CD4-positive, alpha-beta T cell treated with Interleukin-17A for 4 hours (primary cell): ENCODE measurements around the gene SPTBN2.
"Not testable (repeated sequence)": the region's sequence is repeated elsewhere in the genome, so short reads cannot be mapped to it uniquely, and the experiment has no call there.

Experiments used
- DNase-seq: peaks from one replicate; pipeline ENCODE4 v3.0.0-alpha.2; 2020; ENCODE audit warnings: mixed read lengths

SPTBN2 gene

GRCh38 chr11:66683877-66684276, 45.1 kb downstream of the SPTBN2 start:
- no peak for DNase-seq

- no peak for DNase-seq
These were observed 47.9 kb downstream of the SPTBN2 start for GRCh38 chr11:66680966-66681645.

DNA sequence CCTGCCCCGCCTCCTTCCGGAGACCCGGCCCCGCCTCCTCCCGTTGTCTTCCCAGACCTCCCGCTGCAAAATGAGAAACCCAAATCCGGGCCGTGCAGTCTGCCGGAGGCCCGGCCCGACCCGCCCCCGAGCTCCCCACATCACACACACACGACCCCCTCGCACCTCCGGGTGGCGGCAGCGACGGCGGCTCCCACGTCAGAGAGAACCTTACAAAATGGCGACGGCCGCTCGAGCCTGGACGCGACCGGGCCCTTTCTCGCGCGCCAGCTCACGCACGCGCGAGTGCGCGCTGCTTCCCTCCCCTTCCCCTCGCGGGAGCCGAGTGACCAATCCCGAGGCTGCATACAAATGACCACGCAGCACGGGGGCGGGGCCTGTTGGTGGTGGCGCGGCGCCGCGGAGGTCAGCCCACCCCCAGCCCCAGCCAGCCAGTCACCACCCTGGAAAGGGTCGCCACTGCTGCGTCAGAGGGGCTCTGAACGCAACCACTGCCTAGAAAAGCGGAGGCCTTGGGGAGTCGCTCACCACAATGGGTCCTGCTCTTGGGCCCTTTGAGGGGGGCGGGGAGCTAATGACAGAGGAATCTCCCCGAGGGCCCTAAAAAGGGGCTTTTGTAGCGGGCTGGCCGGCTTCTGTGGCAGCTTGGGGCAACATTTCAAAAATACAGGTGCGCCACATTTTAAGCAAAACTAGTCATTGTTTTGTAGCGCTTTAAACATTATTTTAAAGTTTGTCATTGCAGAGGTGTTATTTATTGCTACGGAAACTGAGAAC, 51.2 kb downstream of the SPTBN2 start, which contains the start of gene RBM4B:
Gene RBM4B, minus strand, starts transcription at position 289 of the 777 bp plus-strand sequence. CDS start 808 bp downstream, outside the sequence.
- DNase-seq = peak; percentile 97

GRCh38 chr11:66676931-66677598, 52.0 kb downstream of the SPTBN2 start:
- no peak for DNase-seq

DNA sequence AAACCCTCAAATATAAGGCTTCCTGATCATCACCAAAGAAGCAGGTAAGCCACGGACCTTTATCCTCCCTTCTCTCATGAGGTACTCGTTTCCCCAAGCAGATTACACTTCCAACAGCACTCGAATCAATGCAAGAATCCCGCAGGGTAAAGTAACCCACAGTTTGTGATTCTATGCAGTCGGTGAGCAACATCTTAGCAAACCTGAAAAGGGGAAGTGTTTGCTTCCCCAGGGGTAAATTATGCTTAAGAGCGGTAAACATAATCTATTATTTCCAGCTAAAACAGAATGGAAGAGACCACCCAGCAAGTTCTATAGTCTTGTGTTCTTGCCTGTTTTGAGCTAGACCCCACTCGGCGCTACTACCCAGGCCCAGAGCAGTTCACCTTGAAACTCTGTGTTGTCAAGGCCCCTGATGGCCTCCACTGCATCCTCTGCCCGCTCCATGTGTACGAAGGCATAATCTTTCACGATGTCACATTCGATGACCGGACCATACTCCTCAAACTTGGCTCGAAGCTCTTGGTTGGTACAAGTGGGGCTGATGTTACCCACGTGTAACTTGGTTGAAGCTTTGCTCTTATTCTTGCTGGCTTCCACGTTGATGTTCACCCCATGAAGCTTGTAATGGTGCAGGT, 52.6 kb downstream of the SPTBN2 start:
- DNase-seq = no peak

- DNase-seq = no peak
These were observed 53.9 kb downstream of the SPTBN2 start for GRCh38 chr11:66674964-66675602.

- DNase-seq = no peak
These were observed 58.2 kb downstream of the SPTBN2 start for GRCh38 chr11:66670816-66671215.

DNA sequence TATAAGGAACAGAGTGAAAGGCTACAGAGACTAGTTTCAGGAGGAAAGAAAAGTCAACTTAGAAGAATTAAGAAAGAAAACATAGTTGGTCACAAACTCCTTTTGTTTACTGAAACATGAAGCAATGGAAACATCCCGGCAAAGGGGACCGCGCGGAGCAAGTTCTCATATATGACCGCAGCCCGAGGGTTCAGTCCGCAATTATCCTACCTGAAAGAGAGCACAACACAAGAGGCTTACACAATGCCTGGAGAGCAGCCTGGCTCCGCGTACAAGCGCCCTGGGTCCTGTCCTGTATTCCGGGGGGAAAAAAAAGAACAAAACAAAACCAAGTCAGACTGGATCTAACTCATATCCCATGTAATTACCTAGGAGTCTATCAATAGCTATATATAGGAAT, 63.6 kb downstream of the SPTBN2 start:
- DNase-seq = no peak

DNA sequence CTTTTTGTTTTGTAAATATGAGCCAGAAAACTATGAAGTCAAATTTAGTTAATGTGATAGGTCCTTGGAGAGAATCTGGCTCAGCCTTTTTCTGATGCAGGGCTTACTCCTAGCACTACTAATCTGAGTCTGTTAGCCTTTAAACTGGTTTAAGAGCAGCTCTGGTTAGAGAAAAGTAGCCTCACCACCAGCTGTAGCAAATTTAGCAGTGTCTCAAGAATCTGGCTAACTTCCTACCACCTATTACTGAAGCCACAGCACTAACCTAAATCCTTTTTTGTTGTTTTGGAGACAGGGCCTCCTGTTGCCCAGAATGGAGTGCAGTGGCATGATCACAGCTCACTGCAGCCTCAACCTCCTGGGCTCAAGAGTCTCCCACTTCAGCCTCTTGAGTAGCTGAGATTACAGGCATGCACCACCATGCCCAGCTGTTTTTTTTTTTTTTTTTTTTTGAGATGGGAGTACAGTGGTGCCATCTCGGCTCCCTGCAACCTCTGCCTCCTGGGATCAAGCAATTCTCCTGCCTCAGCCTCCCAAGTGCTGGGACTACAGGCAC, 65.2 kb downstream of the SPTBN2 start:
- DNase-seq = no peak

DNA sequence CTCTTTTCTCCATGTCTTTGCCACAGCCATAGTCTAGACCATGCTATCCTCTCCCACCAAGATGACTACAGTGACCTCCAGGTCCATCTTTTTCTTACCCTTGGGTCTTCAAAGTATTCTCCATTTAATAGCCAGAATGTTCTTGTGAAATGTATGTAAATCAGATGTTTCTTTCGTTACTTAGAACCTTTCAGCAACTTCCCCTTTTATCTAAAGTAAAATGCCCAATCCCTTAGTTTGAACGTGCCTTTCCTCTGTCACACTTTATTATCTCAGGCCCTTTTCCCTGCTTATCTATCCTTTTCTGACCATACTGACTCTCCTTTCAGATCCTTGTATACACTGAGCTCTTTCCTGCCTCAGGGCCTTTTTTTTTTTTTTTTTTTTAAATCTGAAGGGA, 69.3 kb downstream of the SPTBN2 start:
- no peak for DNase-seq

DNA sequence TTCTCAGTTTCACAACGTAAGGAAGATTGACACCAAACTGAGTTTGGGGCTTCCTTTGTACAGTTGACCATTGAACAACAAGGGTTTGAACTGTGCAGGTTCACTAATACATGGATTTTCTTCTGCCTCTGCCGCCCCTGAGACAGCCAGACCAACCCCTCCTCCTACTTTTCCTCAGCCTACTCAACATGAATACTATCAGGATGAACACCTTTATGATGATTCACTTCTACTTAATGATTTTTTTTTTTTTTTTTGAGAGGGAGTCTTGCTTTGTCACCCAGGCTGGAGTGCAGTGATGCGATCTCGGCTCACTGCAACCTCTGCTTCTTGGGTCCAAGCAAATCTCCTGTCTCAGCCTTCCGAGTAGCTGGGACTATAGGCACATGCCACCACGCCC, 75.9 kb downstream of the SPTBN2 start:
- DNase-seq = no peak

- no peak for DNase-seq
These were observed 76.4 kb downstream of the SPTBN2 start for GRCh38 chr11:66652651-66653050.

DNA sequence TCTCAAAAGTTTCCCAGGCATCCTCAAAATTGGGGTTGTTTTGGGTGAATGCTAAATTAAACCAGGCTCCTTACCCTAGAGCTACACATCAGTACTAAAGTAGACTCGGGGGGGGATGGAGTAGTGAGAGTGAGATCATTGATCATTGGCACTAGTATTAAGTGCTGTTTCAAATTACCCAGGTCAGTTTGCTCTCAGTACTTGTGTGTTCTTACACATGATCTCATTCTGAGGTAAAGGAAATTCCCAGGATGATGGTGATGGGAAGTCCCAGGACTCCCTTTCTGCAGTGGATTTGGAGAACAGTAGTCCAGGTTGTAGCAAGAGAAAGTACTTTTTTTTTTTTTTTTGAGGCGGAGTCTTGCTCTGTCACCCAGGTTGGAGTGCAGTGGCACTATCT, 78.0 kb downstream of the SPTBN2 start:
- DNase-seq = no peak

- DNase-seq = no peak
These were observed 79.1 kb downstream of the SPTBN2 start for GRCh38 chr11:66649903-66650302.

DNA sequence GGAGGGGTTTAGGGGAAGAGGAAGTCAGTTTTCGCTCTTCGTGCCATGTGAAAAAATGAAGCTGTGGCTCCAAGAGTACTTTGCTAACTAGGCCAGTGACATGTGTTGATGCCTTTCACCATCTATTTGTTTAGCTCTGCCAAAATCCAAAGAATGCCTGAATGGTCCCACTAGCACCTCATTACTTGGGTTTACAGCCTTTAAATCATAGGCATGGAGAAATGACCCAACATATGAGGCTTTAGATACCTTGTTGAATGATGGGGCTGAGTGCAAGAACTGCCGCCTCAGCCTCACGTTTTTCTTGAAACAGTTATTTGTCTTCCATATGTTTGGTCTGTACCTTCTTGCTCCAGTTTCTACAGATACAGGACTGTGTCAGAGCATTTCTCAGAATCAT, 82.2 kb downstream of the SPTBN2 start:
- DNase-seq = no peak

- no peak for DNase-seq
These were observed 85.1 kb downstream of the SPTBN2 start for GRCh38 chr11:66643745-66644437.

- DNase-seq = no peak
These were observed 87.2 kb downstream of the SPTBN2 start for GRCh38 chr11:66641834-66642233.

DNA sequence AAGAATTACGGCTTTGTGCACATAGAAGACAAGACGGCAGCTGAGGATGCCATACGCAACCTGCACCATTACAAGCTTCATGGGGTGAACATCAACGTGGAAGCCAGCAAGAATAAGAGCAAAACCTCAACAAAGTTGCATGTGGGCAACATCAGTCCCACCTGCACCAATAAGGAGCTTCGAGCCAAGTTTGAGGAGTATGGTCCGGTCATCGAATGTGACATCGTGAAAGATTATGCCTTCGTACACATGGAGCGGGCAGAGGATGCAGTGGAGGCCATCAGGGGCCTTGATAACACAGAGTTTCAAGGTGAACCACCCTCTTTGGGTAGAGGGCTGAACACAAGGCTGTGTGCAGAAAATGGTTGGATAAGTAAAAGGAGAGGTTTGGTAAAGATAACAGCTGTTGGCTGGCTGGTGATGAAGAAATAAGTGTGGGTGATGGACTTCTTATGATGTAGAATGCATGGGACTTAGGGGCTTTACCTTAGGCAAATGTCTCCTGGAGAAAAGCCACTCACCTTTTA, 89.1 kb downstream of the SPTBN2 start:
- not testable (repeated sequence) for DNase-seq

DNA sequence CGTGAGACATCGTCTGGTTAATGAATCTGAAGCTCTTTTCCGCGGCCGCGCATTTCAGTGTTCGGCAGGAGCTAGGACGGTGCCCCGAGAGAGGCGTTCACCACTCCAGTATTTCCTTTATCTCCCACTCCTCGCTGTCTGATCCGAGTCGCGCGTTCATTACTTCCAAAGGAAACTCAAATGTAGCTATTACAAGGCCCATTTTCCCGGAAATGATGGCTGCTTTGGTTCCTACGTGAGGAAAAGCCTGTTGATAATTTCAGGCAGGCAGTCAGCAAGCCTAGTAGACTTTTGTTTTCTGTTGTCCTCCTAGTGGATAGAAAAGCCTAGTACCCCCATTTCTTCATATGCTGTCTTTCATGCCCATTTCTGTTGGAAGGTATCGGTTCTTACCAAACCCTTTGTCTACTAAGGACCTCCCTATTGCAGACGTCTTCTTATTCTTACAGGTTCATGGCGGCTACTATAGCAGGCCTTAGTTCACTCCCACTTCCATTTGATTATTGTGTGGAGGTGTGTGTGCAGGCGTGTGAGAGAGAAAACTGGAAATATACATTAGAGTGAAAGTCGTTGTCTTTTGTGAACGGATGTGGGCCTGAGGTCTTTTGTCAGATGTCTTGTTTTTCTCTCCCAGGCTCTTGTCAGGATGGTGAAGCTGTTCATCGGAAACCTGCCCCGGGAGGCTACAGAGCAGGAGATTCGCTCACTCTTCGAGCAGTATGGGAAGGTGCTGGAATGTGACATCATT, 89.8 kb downstream of the SPTBN2 start:
- DNase-seq = peak; percentile 32

DNA sequence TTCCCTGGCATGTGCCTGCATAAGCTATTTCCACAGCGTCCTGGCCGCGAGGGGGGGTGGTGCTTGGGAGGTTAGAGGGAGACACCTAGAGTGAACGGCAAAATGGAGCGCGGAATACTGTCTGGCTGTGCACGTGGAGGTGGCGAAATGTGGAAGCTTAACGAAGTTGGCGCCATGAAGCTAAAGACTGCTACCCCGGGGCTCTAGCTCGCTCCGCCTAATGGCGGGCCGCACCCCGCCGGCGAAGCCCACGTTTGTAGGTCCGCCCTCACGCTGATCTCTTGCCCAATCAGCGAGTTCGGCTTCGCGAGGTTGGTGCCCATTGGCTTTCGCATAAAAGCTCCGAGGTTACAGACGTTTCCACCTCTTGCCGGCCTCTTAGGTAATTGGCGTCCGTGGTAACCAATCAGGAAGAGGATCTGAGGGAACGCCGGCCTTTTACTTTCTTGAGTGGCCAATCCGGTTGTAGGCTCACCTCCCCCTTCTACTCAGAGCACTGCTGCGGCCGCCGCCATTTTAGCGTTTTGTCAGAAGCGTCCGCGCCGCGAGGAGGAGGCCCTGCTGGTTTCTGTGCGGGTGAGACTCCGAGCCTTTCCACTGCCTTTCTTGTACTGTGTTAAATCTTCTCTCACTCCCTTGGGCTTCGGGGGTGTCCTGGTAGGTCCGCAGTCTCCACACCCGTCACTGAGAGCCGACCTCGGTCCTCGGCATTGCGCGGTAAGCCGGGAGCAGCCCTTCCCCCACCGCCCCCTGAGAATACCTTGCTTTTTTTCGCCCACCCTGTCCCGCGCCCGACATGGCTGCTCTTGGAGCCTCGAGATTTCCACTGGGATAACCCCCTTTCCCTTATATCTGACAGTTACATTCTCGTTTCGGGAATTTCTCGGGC, 90.6 kb downstream of the SPTBN2 start, which contains the start of gene RBM4:
Gene RBM4, plus strand, starts transcription at position 527 of the 889 bp plus-strand sequence. CDS start 1,009 bp downstream, outside the sequence.
- DNase-seq = peak; percentile 94
